Calu3 (cell line): ENCODE measurements around the gene CDPF1. TPM values are rescaled to one million over a fixed set of nuclear protein-coding genes. Genes with fewer than 3 reads are reported as not detected.

Experiments
- BruUV-seq: library from RNA; stranded (reverse); fragments of 400-500 nt; replicated peaks from 2 replicates; lab custom pipeline; 2021; lab: Mats Ljungman, UMichigan
- CTCF ChIA-PET: fragments of 300-600 bp; sonication (Branson Sonifier 250); formaldehyde crosslinking; loops from one replicate; lab custom pipeline; 2022; ENCODE audit warnings: antibody characterized with exemption; lab: Charles Lee
- DNase-seq: peaks from one replicate; pipeline ENCODE4 v3.0.0; 2022
- H3K27ac Mint-ChIP-seq: one replicate; pipeline ENCODE4 v1.8.0; 2022; ENCODE audit warnings: mixed read lengths; ENCODE audit not compliant: unreplicated experiment
- H3K27me3 Mint-ChIP-seq: one replicate; pipeline ENCODE4 v1.8.0; 2022; ENCODE audit warnings: mixed read lengths; ENCODE audit not compliant: unreplicated experiment
- H3K36me3 Mint-ChIP-seq: one replicate; pipeline ENCODE4 v1.8.0; 2022; ENCODE audit warnings: mild to moderate bottlenecking, moderate library complexity, mixed read lengths; ENCODE audit not compliant: insufficient read depth, unreplicated experiment
- H3K4me1 Mint-ChIP-seq: one replicate; pipeline ENCODE4 v1.8.0; 2022; ENCODE audit warnings: mild to moderate bottlenecking, low read depth, mixed read lengths; ENCODE audit not compliant: unreplicated experiment
- H3K4me3 Mint-ChIP-seq: one replicate; pipeline ENCODE4 v1.8.0; 2022; ENCODE audit warnings: mild to moderate bottlenecking, low read depth, moderate library complexity, mixed read lengths; ENCODE audit not compliant: unreplicated experiment
- H3K9me3 Mint-ChIP-seq: one replicate; pipeline ENCODE4 v1.8.0; 2022; ENCODE audit warnings: low read depth, mixed read lengths; ENCODE audit not compliant: unreplicated experiment
- CTCF ChIP-seq: fragments of 200-600 bp; IDR thresholded peaks from one replicate; pipeline ENCODE4 v1.8.0; 2022; ENCODE audit warnings: antibody characterized with exemption; ENCODE audit not compliant: unreplicated experiment
- intact Hi-C: fragments of 100-400 bp; cut with micrococcal nuclease; formaldehyde crosslinking; loops from one replicate; pipeline ENCODE4 v1.10.0; 2022; ENCODE audit not compliant: unreplicated experiment
- total RNA-seq: library from RNA; stranded (reverse); gene quantifications from 2 replicates; pipeline ENCODE4 v1.2.3, GENCODE V29; 2022

CDPF1 gene
- total RNA-seq, 1 experiment from 2014 or later: 10.5 TPM

GRCh38 chr22:46280063-46280817 is 30.1 kb upstream of the CDPF1 start:
- no peak for TF ChIP-seq CTCF
- H3K36me3 Mint-ChIP-seq: peaks cover 45% of the 10 kb centered on the region
- no peaks in the 10 kb centered on the region for H3K27me3 Mint-ChIP-seq
- DNase-seq: no peak
- H3K27ac Mint-ChIP-seq: no peak overlapping the region
- CTCF ChIA-PET: interaction anchor here (0.6 to 1.6 kb wide), 2 partner anchors 138 to 159 kb away, joined by 3 to 5 read pairs; no protein-coding TSS in a partner anchor
- H3K4me3 Mint-ChIP-seq: no peak overlapping the region
- H3K9me3 Mint-ChIP-seq: no peaks in the 10 kb centered on the region
- intact Hi-C loops: no loop called here
- H3K4me1 Mint-ChIP-seq: no peaks in the 10 kb centered on the region
- BruUV-seq: no TSS peak

GRCh38 chr22:46278656-46279645 is 28.9 kb upstream of the CDPF1 start:
- Mint-ChIP-seq H3K27ac (no peak overlapping the region), H3K36me3 (peaks cover 36% of the 10 kb centered on the region), H3K9me3 (no peaks in the 10 kb centered on the region), H3K27me3 (no peaks in the 10 kb centered on the region), H3K4me1 (no peaks in the 10 kb centered on the region), H3K4me3 (no peak overlapping the region)
- DNase-seq: no peak
- BruUV-seq: no TSS peak
- no peak for TF ChIP-seq CTCF
- CTCF ChIA-PET: interaction anchor here (0.5 kb wide), 1 partner anchor 123 kb away, joined by 6 read pairs; no protein-coding TSS in a partner anchor
- intact Hi-C loops: no loop called here

- CTCF ChIA-PET: no interaction called here
- H3K9me3 Mint-ChIP-seq: no peaks in the 10 kb centered on the region
- no peaks in the 10 kb centered on the region for H3K4me1 Mint-ChIP-seq
- no peak overlapping the region for H3K4me3 Mint-ChIP-seq
- no TSS peak for BruUV-seq
- intact Hi-C loops: no loop called here
- no peak for DNase-seq
- no peak overlapping the region for H3K27ac Mint-ChIP-seq
- peaks cover 32% of the 10 kb centered on the region for H3K36me3 Mint-ChIP-seq
- H3K27me3 Mint-ChIP-seq: no peaks in the 10 kb centered on the region
- TF ChIP-seq CTCF: no peak
Measured at GRCh38 chr22:46276563-46276962, 26.5 kb upstream of the CDPF1 start.

GRCh38 chr22:46275455-46276122 is 25.5 kb upstream of the CDPF1 start:
- CTCF ChIA-PET: no interaction called here
- Mint-ChIP-seq H3K27me3 (no peaks in the 10 kb centered on the region), H3K4me3 (no peak overlapping the region), H3K4me1 (no peaks in the 10 kb centered on the region), H3K9me3 (no peaks in the 10 kb centered on the region), H3K36me3 (peaks cover 27% of the 10 kb centered on the region), H3K27ac (no peak overlapping the region)
- no TSS peak for BruUV-seq
- no peak for TF ChIP-seq CTCF
- intact Hi-C loops: no loop called here
- DNase-seq: no peak
